Right cardiac atrium (tissue), 5 donors: Measurements from ENCODE around the gene CYP2E1. TPM values are rescaled to one million over a fixed set of nuclear protein-coding genes. Genes with fewer than 3 reads are reported as not detected.
"Not testable (repeated sequence)": the region's sequence is repeated elsewhere in the genome, so short reads cannot be mapped to it uniquely, and the experiment has no call there.

Experiments
- ATAC-seq, 2 donors: fragments of 200-7000 bp; cut with Tn5 transposase; one replicate each; pipeline versions ENCODE4 v1.8.0 to v1.9.1; 2020; ENCODE audit warnings: moderate library complexity in 2 of 2, mild to moderate bottlenecking in 1 of 2
- DNase-seq, 3 donors: peaks; one replicate each; pipeline ENCODE4 v3.0.0-alpha.2; 2020
- H3K27ac ChIP-seq: one replicate; pipeline ENCODE4 v1.5.1; 2013; ENCODE audit warnings: mild to moderate bottlenecking, low read length, control low read depth, moderate library complexity
- H3K27me3 ChIP-seq: one replicate; pipeline ENCODE4 v1.6.1; 2013; ENCODE audit not compliant: control insufficient read depth, insufficient read depth
- H3K4me1 ChIP-seq: one replicate; pipeline ENCODE4 v1.6.1; 2013; ENCODE audit warnings: low read length; ENCODE audit not compliant: control insufficient read depth, insufficient read depth
- H3K4me3 ChIP-seq: one replicate; pipeline ENCODE4 v1.5.1; 2013; ENCODE audit warnings: low read length, control low read depth
- H3K9me3 ChIP-seq: one replicate; pipeline ENCODE4 v1.6.1; 2013; ENCODE audit warnings: low read length; ENCODE audit not compliant: control insufficient read depth
- WGBS: extraction: QIAGEN DNeasy Blood & Tissue Kit; methylation state at CpG from one replicate; pipeline ENCODE4 v1.1.7; 2013; 5-methylcytosine and 5-hydroxymethylcytosine counted together
- intact Hi-C, 4 donors: fragments of 100-400 bp; cut with DNase I; formaldehyde crosslinking; loops; one replicate each; pipeline versions ENCODE4 v1.11.0 to v1.14.0; 2022 to 2023
- polyA plus RNA-seq: library from polyadenylated mRNA; stranded (reverse); fragments of 200-250 nt; gene quantifications from one replicate; pipeline ENCODE4 v1.2.3, GENCODE V29; 2013
- total RNA-seq, 4 donors: library from RNA; stranded (reverse); fragmentation: NEBNext Ultra II Directional; extraction: Animal tissue kit (Norgen Biotek cat#: 25700); gene quantifications; one replicate each; pipeline ENCODE4 v1.2.1, GENCODE V29; 2021
- donor health status: healthy with polysubstance abuse.
- donor health status: DM: no; HTN: yes; CAD: no.
- donor health status: DM: no; HTN: no; CAD: no.
- donor health status: DM: no; HTN: yes; CAD: no; lungs with severe emphysema.
- donor health status: DM: yes; HTN: yes; CAD: no.

Gene CYP2E1
- total and polyA plus RNA-seq, 5 donors, result 0.36 to 1.3 (median 1.1) TPM

GRCh38 chr10:133509700-133510099, 17.5 kb upstream of the CYP2E1 start:
- intact Hi-C loops, result no loop called here
- WGBS, result 69% methylated on average over 4 of the region's 4 CpGs
- ATAC-seq, result no peak

GRCh38 chr10:133511408-133511807, 15.8 kb upstream of the CYP2E1 start:
- intact Hi-C loops, result no loop called here
- 70% methylated on average over 4 of the region's 4 CpGs for WGBS
- ATAC-seq, result no peak

More at GRCh38 chr10:133509700-133510099, 17.5 kb upstream of the CYP2E1 start:
- no peak for DNase-seq
- H3K27ac ChIP-seq, result no peak overlapping the region
- no peaks in the 10 kb centered on the region for H3K4me1 ChIP-seq
- H3K27me3 ChIP-seq, result peaks cover 2% of the 10 kb centered on the region
- H3K9me3 ChIP-seq, result no peaks in the 10 kb centered on the region
- H3K4me3 ChIP-seq, result no peak overlapping the region

GRCh38 chr10:133511907-133512528, 15.1 kb upstream of the CYP2E1 start:
- DNase-seq, result no peak
- H3K9me3 ChIP-seq, result no peaks in the 10 kb centered on the region
- WGBS, result 49% methylated on average over 4 of the region's 4 CpGs
- ATAC-seq, result no peak
- H3K27ac ChIP-seq, result no peak overlapping the region
- no peaks in the 10 kb centered on the region for H3K4me1 ChIP-seq
- intact Hi-C loops, result no loop called here
- no peak overlapping the region for H3K4me3 ChIP-seq
- H3K27me3 ChIP-seq, result peaks cover 2% of the 10 kb centered on the region

More at GRCh38 chr10:133511408-133511807, 15.8 kb upstream of the CYP2E1 start:
- H3K27ac ChIP-seq, result no peak overlapping the region
- peaks cover 2% of the 10 kb centered on the region for H3K27me3 ChIP-seq
- H3K4me1 ChIP-seq, result no peaks in the 10 kb centered on the region
- DNase-seq, result no peak
- no peaks in the 10 kb centered on the region for H3K9me3 ChIP-seq
- no peak overlapping the region for H3K4me3 ChIP-seq

GRCh38 chr10:133515471-133515870, 11.7 kb upstream of the CYP2E1 start:
- no peak overlapping the region for H3K27ac ChIP-seq
- no peak overlapping the region for H3K4me3 ChIP-seq
- DNase-seq (no peak), ATAC-seq (no peak)
- intact Hi-C loops, result no loop called here
- H3K27me3 ChIP-seq, result peaks cover 2% of the 10 kb centered on the region
- H3K4me1 ChIP-seq, result no peaks in the 10 kb centered on the region
- 64% methylated on average over 4 of the region's 4 CpGs for WGBS
- no peaks in the 10 kb centered on the region for H3K9me3 ChIP-seq

- intact Hi-C loops, result no loop called here
- H3K27ac ChIP-seq, result no peak overlapping the region
- H3K27me3 ChIP-seq, result peaks cover 2% of the 10 kb centered on the region
- DNase-seq (no peak), ATAC-seq (no peak)
- WGBS, result 56% methylated on average over 4 of the region's 4 CpGs
- H3K4me1 ChIP-seq, result no peaks in the 10 kb centered on the region
- no peak overlapping the region for H3K4me3 ChIP-seq
- no peaks in the 10 kb centered on the region for H3K9me3 ChIP-seq
Observed at GRCh38 chr10:133516057-133516456, 11.1 kb upstream of the CYP2E1 start.

GRCh38 chr10:133518517-133518916, 8.6 kb upstream of the CYP2E1 start:
- ATAC-seq, H3K9me3 ChIP-seq, H3K4me1 ChIP-seq, H3K27me3 ChIP-seq, intact Hi-C loops, H3K27ac ChIP-seq, H3K4me3 ChIP-seq, DNase-seq: not testable (repeated sequence)
- WGBS, result 83% methylated on average over 5 of the region's 5 CpGs

- Histone ChIP-seq H3K4me1 (no peaks in the 10 kb centered on the region), H3K4me3 (peak overlapping the region; percentile 30), H3K27ac (no peak overlapping the region), H3K27me3 (no peaks in the 10 kb centered on the region), H3K9me3 (peaks cover 2% of the 10 kb centered on the region)
- peak; percentile 82 to 92 (median 92) for DNase-seq
- whole genome bisulfite sequencing, result 3% methylated on average over 33 of the region's 33 CpGs
- peak; percentile 98 to 99 for ATAC-seq
- intact Hi-C loops, result loop anchor here in 1 of 4 donors (10.0 kb wide), 1 partner anchor 195 kb away; no protein-coding TSS in a partner anchor
Observed at GRCh38 chr10:133520193-133520738, 6.9 kb upstream of the CYP2E1 start.

- WGBS, result 88% methylated on average over 9 of the region's 9 CpGs
- intact Hi-C loops, result loop anchor here in 1 of 4 donors (10.0 kb wide), 1 partner anchor 199 kb away; no protein-coding TSS in a partner anchor
- H3K27ac ChIP-seq, result no peak overlapping the region
- peaks cover 2% of the 10 kb centered on the region for H3K9me3 ChIP-seq
- DNase-seq (no peak), ATAC-seq (no peak)
- H3K4me3 ChIP-seq, result no peak overlapping the region
- H3K27me3 ChIP-seq, result no peaks in the 10 kb centered on the region
- peaks cover under 1% of the 10 kb centered on the region for H3K4me1 ChIP-seq
Observed at GRCh38 chr10:133523631-133524203, 3.4 kb upstream of the CYP2E1 start.

- DNase-seq, result no peak
- no peaks in the 10 kb centered on the region for H3K27me3 ChIP-seq
- WGBS, result 83% methylated on average over 7 of the region's 7 CpGs
- intact Hi-C loops, result loop anchor here in 1 of 4 donors (10.0 kb wide), 1 partner anchor 201 kb away; no protein-coding TSS in a partner anchor
- H3K4me1 ChIP-seq, result peaks cover 3% of the 10 kb centered on the region
- peaks cover 2% of the 10 kb centered on the region for H3K9me3 ChIP-seq
- no peak overlapping the region for H3K27ac ChIP-seq
- no peak for ATAC-seq
- no peak overlapping the region for H3K4me3 ChIP-seq
Observed at GRCh38 chr10:133525444-133525843, 1.7 kb upstream of the CYP2E1 start.

- H3K27me3 ChIP-seq, result no peaks in the 10 kb centered on the region
- ATAC-seq (peak; percentile 10 to 30), DNase-seq (peak in 1 of 3 donors; percentile 37)
- peaks cover 3% of the 10 kb centered on the region for H3K4me1 ChIP-seq
- 5% methylated on average over 51 of the region's 51 CpGs for WGBS
- H3K4me3 ChIP-seq, result peak overlapping the region; percentile 14
- peaks cover 2% of the 10 kb centered on the region for H3K9me3 ChIP-seq
- intact Hi-C loops, result loop anchor here in 1 of 4 donors (10.0 kb wide), 1 partner anchor 203 kb away; no protein-coding TSS in a partner anchor
- no peak overlapping the region for H3K27ac ChIP-seq
Observed at GRCh38 chr10:133527771-133528271, 658 bp downstream of the CYP2E1 start.

GRCh38 chr10:133528296-133528844, 1.2 kb downstream of the CYP2E1 start:
- Histone ChIP-seq H3K4me3 (peak overlapping the region; percentile 28), H3K9me3 (peaks cover 2% of the 10 kb centered on the region), H3K27ac (no peak overlapping the region), H3K27me3 (no peaks in the 10 kb centered on the region), H3K4me1 (peaks cover 3% of the 10 kb centered on the region)
- 3% methylated on average over 50 of the region's 50 CpGs for WGBS
- DNase-seq (peak in 1 of 3 donors; percentile 38), ATAC-seq (peak; percentile 9 to 26)
- intact Hi-C loops, result loop anchor here in 1 of 4 donors (10.0 kb wide), 1 partner anchor 204 kb away; no protein-coding TSS in a partner anchor
